UCSD-AML1 (cell line): ENCODE data around the gene CENPX.

Source experiments
- DNase-seq: peaks from one replicate; lab custom pipeline; 2025; ENCODE audit not compliant: unreplicated experiment; lab: John Stamatoyannopoulos, UW

Gene CENPX

DNA sequence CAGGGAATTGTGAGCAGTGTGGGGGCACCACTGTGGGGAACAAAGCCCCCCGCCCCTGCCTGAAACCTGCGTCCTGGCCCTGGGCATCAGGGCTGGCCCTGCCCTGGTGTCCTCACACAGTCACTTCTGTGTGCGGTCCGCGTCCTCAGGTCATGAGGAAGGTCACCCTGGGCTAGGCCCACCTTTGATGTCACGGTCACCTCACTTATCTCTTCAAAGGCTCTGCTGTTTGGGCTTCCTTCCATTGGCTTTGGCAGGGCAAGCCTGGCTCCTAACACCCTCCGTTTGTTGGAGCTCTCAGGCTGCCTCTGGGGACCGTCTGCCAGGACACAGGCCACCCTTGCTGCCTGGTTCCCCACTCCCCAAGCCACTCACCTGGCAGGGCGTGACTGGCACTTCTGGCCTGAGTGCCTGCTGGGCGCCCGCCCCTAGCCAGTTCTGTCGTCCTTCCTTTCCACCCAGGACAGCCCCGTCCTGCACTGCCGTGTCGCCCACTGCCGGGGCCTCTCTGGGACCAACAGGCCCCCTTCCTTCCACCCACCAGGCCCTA is 8.8 kb downstream of the CENPX start:
- DNase-seq, result no peak

DNA sequence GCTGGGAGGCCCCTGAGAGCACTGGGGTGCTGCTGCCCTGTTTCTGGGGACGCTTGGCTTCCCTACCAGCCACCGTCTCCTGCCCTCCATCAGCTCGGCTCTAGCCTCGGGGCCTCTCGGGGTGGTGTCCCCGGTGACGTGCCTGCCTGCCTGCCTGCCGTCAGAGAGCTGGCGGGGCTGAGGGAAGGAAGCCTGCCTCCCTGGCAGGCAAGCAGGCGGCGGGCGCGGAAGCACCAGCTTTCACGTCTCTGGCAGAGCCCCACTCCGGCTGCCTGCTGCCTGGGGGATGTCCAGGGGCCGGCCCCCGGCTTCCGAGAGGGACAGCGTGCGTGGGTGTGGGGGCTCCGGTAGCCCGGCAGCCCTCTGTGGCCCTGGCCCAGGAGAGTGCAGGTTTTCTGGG is 9.3 kb downstream of the CENPX start:
- no peak for DNase-seq

DNA sequence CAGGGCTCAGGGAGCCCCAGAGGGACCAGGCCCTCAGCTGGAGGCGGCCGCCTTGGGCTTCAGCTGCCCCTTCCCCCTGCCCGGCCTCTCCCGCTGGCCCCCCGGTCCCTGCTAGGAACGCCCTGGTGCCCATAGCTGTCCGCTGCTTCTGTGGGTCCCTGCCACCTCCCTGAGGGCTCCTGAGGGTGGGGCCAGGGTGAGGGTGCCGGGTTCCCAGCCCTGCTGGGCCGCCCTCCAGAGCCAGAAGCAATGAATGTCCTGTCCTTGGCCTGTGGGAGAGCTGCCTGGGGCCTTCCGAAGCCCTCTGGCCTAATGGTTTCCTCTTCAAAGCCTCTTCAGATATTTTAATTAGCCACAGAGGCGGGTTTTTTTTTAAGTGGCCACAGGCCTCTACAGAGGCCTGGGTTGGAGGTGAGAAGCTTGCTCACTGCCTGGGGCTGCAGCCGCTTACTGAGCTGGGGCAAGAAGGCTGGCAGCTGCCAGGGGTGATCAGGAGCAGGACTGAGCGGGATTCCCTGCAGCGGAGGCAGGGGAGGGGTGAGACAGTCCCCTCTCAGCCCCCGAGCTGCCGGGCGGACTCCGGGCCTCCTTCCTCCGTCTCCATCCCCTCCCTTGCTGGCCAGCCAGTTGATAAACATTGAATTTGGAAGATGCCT is 9.9 kb downstream of the CENPX start:
- no peak for DNase-seq

DNA sequence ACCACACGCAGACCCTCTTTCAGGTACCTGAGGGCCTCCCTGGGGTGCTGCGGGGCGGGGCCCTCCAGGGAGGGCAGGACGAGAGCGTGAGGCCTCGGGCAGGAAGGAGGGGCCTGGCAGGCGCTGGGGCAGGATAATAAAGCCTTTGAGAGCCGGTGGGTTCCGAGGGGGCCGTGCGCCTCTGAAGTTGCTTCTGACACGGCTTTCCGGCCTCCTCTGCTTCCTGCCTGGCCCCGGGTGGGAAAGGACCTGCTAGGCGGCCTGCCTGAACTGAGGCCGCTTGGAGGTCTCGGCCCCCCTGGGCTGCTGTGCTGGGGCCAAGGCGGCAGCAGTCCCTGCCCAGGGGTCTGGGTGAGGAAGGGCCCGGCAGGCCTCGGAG is 10.4 kb downstream of the CENPX start:
- no peak for DNase-seq

DNA sequence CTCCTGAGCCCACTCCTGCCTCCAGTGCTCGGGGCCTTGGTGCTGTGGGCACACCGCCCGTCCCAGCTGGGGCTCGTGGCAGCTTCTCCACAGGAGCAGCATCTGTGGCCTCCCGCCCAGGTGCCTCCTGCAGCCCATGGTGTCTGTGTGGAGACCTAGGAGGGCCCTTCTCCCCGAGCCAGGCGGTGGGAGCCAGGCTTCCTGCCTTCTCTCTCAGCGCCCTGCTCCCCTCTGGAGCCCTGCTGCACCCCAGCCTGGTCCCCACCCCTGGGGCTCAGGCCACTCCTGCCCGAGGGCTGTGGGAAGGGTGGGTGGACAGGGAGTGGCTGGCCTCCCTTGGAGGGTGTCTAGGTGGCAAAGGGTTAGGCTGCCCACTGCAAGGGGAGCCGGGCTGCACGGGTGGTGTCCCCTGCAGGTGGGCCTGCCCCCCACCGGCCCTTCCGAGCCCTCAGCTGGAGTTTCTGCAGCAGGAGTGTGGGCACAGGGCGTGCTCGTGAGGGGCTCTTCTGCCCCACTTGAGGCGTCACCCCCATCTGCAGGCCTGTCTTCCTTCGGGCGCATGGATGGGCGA is 11.0 kb downstream of the CENPX start:
- DNase-seq, result no peak

DNA sequence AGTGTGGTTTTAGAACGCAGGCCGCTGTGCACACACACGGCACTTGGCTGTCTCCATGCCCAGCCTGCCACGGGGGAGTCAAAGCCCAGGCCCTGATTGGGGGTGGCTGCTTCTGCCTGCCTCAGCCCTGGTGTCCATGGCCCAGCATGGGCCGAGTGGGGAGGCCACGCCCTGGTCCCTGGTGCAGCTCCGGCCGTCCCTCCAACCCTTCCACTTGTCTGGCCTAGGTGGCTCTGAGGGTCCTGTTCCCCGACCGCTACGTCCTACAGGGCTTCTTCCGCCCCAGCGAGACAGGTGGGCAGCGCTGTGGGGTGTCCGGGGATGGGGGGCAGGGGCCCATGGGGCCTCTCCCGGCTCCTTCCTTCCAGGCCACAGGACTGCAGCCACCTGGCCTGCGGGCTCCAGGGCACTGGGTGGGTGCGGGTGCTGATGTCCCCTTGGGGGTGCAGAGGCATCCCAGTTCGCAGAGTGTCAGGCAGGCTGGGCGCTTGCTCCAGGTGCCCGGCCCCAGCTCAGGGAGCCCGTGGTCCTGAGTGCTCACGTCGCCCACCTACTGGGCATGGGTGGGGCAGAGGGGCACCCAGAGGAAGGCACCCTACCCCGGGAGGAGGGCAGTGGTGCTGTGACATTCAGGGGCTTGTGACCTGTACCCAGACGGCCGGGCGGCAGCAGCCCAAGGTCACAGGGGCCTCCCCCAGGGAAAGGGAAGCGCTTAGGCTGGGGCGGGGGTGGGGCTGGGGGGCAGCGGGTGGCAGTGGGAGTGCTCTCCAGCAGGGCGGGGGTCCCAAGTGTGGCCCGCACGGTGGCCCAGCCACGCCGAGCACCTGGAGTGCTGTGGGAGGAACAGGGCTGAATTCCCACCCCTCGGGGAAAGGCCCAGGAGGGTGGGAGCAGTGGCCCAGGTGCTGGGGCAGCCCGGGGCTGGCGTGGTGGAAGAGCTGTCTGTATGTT is 11.8 kb downstream of the CENPX start:
- no peak for DNase-seq

DNA sequence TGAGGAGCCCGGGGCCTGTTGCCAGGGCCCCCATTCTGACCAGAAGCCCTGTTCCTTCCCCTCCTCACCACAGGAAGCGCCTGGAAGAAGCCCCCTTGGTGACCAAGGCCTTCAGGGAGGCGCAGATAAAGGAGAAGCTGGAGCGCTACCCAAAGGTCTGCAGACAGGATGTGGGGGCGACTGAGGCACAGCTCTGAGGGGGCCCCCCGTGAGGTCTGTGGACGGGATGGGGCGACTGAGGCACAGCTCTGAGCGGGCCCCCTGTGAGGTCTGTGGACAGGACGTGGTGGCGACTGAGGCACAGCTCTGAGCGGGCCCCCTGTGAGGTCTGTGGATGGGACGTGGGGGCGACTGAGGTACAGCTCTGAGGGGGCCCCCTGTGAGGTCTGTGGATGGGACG is 13.3 kb downstream of the CENPX start:
- DNase-seq, result no peak

DNA sequence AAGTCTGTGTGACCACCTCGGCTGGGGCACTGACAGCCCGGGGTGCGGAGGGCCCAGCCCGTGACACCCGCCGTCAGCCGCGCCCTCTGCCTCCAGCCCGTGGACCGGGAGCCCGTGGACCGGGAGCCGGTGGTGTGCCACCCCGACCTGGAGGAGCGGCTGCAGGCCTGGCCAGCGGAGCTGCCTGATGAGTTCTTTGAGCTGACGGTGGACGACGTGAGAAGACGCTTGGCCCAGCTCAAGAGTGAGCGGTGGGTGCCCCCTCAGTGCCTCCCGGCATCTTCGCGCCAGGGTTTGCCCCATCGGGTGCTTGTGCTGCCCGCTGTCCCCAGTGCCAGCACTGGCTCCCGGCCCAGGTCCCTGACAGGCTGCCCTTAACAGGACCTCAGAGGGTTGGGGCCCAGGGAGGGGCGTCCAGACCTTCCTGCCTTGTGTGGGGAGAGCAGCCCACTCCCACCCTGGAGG is 13.7 kb downstream of the CENPX start:
- DNase-seq, result no peak

DNA sequence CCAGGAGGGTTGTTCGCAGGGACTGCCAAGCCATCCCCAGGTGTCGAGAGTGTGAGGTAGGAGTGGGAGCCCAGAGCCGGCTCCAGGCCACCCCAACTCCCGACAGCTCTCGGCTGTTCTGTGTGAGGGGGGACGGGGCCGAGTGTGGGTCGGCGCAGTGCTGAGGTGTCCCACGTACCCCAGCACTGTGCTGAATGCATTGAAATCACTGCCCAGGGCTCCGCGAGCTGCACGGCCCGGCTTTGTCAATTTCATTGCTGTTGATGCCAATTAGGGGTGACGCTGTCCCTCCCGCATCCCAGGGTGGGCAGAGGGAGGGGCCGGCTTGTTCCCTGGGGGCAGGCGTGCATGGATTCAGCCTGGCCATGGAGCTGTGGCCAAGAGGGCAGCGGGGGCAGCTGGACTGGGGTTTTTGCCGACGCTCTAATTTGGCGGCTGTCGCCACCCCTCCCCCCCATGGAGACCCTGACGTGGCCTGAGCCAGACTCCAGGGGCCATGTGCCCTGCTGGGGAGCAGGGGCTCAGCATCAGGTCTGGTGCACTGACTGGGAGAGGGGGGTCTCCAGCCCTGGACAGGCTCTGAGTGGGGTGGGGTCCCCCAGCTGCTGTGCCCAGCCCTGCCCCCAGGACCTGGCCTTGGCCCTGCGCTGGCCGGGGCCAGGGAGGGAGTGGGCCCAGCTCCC is 14.3 kb downstream of the CENPX start:
- no peak for DNase-seq

DNA sequence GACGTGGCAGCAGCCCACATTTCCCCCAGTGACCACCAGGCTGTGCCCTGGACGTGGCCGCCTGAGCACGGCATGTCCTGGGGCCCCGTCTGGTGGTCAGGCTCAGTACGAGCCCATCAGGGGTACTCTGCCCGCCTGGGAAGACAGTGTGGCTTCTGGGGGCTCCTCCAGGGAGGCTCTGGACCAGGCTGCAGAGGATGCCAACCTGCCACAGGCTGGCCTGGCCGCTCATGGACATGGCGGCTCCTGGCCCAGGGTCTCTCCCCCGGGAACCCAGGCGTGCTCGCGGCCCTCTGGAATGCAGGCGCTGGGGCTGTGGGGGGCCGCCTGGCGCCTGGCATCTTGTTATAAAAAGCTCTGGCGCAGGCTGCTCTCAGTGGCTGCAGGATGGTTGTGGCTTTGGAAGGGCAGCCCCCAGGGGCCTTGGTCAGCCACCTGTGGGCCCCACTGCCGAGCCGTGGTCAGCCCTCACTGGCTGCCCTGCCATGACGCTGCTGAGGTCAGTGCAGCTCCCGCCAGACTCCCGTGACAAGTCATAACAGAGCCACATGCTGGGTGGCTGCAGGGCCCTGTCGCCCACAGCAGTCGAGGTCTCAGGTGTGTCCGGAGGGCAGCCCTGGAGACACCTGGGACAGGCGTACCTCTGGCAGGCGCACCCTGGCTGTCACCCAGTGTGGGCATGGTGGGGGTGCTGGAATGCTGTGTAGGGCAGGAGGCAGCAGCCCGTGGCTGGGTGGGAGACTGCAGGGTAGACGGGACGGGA is 15.0 kb downstream of the CENPX start:
- no peak for DNase-seq

DNA sequence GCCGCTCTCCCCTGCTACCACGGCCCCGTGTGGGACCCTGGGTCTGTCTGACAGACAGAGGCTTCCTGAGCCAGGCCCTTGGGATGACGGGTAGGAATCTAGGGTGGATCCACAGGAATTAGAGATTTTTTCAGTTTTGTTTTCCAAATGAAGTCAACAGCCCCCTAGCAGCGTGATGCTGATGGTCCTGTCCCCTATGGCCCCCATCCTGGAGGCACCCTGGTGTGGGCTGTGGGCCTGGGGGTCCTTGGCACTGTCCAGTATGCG is 15.5 kb downstream of the CENPX start:
- no peak for DNase-seq

DNA sequence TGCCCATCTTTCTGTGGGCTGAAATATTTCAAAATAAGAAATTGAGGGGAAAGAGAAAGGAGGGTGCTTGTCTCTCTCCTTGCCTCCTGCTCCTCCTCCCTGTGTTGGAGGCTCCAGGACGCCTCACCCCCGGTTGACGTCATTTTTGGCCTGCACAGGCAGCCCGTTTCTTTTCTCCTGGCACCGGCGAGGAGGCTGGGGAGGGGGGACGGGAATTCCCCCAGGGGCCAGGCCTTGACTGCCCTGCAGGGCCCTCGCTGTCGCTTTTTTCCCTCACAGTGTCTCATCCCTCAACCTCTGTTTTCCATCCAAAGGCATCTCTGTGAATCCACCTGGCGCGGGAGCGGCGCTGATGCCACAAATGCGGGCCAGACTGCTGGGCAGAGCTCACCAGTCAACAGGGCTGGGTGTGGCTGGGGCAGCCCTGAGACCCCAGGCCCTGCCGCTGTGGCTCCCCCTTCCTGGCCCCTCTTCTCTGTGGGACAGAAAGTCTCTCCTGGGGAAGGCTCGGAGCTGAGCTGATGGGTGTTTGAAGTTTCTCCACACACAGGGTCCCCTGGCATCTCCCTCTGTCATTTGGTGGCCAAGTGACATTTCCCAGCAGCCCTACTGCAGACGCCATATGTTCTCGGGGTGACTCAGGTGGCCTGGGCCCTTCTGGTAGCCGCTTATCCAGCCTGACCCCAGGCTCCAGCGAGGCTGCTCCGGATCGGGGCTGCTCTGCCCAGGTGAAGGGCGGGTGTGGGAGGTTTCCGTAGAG is 16.0 kb downstream of the CENPX start:
- no peak for DNase-seq

DNA sequence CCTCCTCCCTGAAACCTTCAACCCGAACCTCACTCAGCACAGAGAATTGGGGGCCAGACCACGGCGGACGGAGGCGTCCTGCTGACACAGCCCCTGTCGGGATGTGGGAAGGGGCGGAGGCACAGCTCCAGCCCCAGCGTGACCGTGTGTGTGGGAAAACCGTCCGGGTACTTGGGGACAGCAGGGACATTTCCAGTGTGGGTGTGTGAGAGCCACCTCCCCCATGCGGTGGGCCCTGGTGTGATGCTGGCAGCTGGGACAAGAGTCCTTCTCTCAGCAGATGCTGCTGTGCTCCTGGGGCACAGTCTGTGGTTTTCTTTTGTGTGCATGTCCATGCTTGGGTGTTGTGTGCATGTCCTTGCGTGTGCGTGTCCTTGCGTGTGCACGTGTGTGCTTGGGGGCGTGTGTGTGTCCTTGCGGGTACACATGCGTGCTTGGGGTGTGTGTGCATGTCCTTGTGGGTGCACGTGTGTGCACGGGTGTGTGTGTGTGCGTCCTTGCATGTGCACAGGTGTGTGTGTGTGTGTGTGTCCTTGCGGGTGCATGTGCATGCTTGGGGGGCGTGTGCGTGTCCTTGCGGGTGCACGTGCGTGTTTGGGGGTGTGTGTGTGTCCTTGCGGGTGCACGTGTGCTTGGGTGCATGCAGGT is 16.9 kb downstream of the CENPX start:
- no peak for DNase-seq

DNA sequence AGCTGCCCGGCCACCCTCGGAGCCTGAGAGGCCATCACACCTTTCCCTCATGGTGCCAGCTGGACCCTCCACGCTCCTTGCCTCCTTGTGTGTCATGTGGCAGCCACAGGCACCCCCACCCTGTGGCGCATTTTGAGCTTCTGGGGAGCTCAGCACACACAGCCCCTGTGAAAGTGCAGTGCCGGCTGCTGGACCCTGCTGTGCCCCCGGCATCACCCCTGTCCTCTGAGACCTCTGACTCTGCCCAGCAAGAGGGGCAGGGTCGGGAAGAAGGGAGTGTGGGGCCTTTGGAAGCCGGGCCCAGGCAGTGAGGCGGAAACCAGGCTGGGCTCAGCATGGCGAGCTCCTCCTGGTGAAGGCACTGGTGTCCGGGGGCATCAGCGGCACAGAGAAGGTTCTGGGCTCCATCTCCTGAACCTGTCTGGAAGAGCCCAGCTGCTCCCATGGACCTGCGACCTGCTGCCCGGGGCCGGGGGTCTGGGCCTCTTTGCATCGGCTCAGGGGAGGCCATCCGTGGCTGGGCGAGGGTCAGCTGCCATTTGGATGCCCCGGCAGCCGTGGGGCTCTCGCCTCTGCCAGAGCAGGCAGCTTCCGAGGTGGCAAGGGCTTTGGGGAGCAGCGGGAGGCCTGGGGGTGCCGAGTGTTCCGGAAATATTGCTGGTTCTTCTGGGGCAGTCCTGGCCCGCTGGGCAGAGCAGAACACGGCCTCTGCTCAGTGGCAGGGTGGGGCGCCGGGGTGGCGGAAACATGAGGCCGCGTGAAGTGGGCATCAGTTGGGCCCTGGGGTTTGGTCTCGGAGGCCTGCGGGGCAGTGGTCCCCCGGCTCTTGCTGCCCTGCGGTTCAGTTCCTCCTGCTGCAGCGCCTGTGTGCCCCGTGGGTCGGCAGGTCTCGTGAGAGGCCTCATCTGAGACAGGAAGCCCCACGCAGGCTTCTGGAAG is 17.9 kb downstream of the CENPX start:
- no peak for DNase-seq

DNA sequence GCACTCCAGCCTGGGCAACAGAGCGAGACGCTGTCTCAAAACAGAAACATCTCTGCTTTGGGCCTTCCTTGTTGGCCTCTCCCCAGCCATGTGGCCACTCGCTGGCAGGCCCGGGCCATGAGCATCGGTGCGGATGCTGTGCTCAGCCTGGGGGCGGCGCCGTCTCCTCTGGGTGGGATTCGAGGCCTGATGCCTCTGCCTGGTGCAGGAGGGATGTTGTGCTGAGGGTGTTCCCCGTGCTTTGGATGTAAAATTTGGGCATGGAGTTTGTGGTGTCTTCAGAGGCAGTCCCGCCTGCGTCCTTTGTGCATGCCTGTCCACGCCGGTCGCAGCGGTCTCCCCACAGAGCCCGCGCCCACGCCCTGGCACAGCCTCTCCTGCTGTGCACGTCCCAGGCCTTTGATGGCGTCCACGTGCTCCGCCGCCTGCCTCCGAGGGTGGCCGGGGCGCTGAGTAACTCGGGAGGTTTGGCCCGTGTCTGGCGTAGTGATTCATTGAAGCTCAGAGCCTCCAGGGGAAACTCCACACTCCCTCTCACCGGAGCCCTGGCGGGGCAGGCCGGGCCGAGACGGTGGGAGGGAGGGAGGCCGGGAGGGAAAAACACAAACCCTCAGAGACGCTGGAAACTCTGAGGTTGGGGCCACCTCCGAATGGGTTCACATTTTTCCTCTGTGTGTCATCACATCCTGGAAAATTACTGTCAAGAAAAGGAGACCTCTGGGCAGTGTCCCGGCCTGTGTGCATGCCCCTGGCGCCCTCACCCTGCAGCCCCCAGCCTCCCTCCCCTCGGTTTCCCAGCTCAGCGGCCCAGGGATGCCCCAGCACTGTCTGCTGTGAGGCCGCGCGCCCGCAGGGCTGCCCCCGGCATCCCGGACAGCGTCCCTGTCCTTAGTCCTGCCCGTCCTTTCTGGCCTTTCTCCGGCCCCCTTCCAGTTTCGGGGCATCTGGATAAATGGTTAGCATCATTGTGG is 19.0 kb downstream of the CENPX start:
- no peak for DNase-seq

DNA sequence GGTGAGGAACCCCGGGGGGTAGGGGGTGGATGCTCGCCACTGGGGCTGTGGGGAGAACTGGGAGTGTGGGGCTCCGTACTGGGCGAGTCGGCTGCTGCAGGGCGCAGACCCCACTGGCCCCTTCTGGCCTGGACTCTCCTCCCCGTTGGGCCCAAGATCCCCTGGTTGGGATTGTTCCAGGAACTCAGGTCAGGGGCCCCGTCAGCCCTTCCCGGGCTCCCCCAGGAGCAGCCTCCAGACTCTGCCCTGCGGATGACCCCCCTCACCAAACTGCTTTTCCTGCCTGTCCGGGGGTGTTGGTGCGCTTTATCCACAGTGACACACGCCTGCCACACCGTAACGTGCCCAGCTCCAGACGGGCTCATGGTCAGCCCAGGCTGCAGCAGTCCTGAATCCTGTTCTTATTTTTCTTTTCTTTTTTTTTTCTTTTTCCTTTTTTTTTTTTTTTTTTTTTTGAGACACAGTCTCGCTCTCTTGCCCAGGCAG is 21.1 kb downstream of the CENPX start:
- DNase-seq, result no peak
